Measurements from ENCODE around the gene KCNIP1.

The KCNIP1 gene

GRCh38 chr5:170691657-170692056 lies 187.8 kb downstream of the KCNIP1 start:
- Mint-ChIP-seq H3K27me3 (peaks cover 72% of the 10 kb centered on the region), H3K36me3 (ENCODE audit: low read depth) (no peaks in the 10 kb centered on the region)

GRCh38 chr5:170693701-170694100 lies 189.9 kb downstream of the KCNIP1 start:
- Mint-ChIP-seq H3K4me1 (ENCODE audit: low read depth) (no peaks in the 10 kb centered on the region), H3K27ac (no peak overlapping the region), H3K27me3 (peaks cover 76% of the 10 kb centered on the region), H3K4me3 (no peak overlapping the region), H3K9me3 (no peaks in the 10 kb centered on the region), H3K36me3 (ENCODE audit: low read depth) (no peaks in the 10 kb centered on the region)
- DNase-seq: no peak

More at GRCh38 chr5:170691657-170692056, 187.8 kb downstream of the KCNIP1 start:
- Mint-ChIP-seq H3K4me1 (ENCODE audit: low read depth) (no peaks in the 10 kb centered on the region), H3K27ac (no peak overlapping the region), H3K4me3 (no peak overlapping the region), H3K9me3 (no peaks in the 10 kb centered on the region)
- no peak for DNase-seq

GRCh38 chr5:170694911-170695310 lies 191.1 kb downstream of the KCNIP1 start:
- no peaks in the 10 kb centered on the region for H3K36me3 Mint-ChIP-seq (ENCODE audit: low read depth)
- DNase-seq: no peak
- peaks cover 68% of the 10 kb centered on the region for H3K27me3 Mint-ChIP-seq
- H3K4me3 Mint-ChIP-seq: no peak overlapping the region
- no peaks in the 10 kb centered on the region for H3K4me1 Mint-ChIP-seq (ENCODE audit: low read depth)
- H3K9me3 Mint-ChIP-seq: no peaks in the 10 kb centered on the region
- H3K27ac Mint-ChIP-seq: no peak overlapping the region

- no peaks in the 10 kb centered on the region for H3K9me3 Mint-ChIP-seq
- no peak overlapping the region for H3K4me3 Mint-ChIP-seq
- DNase-seq: no peak
- H3K27me3 Mint-ChIP-seq: peaks cover 53% of the 10 kb centered on the region
- no peaks in the 10 kb centered on the region for H3K4me1 Mint-ChIP-seq (ENCODE audit: low read depth)
- H3K36me3 Mint-ChIP-seq (ENCODE audit: low read depth): no peaks in the 10 kb centered on the region
- no peak overlapping the region for H3K27ac Mint-ChIP-seq
These were observed 193.2 kb downstream of the KCNIP1 start for GRCh38 chr5:170697031-170697430.

GRCh38 chr5:170700503-170700902 lies 196.7 kb downstream of the KCNIP1 start:
- Mint-ChIP-seq H3K9me3 (no peaks in the 10 kb centered on the region), H3K36me3 (ENCODE audit: low read depth) (no peaks in the 10 kb centered on the region), H3K4me1 (ENCODE audit: low read depth) (no peaks in the 10 kb centered on the region), H3K27ac (no peak overlapping the region), H3K4me3 (no peak overlapping the region), H3K27me3 (peaks cover 29% of the 10 kb centered on the region)
- no peak for DNase-seq

- no peaks in the 10 kb centered on the region for H3K36me3 Mint-ChIP-seq (ENCODE audit: low read depth)
- H3K4me1 Mint-ChIP-seq (ENCODE audit: low read depth): no peaks in the 10 kb centered on the region
- peaks cover 26% of the 10 kb centered on the region for H3K27me3 Mint-ChIP-seq
- DNase-seq: no peak
- H3K9me3 Mint-ChIP-seq: no peaks in the 10 kb centered on the region
- H3K4me3 Mint-ChIP-seq: no peak overlapping the region
- H3K27ac Mint-ChIP-seq: no peak overlapping the region
These were observed 197.5 kb downstream of the KCNIP1 start for GRCh38 chr5:170701334-170701733.

GRCh38 chr5:170704417-170705192 lies 200.8 kb downstream of the KCNIP1 start:
- no peaks in the 10 kb centered on the region for H3K36me3 Mint-ChIP-seq (ENCODE audit: low read depth)
- no peaks in the 10 kb centered on the region for H3K9me3 Mint-ChIP-seq
- peaks cover 18% of the 10 kb centered on the region for H3K27me3 Mint-ChIP-seq
- H3K27ac Mint-ChIP-seq: no peak overlapping the region
- no peak for DNase-seq
- H3K4me3 Mint-ChIP-seq: no peak overlapping the region
- no peaks in the 10 kb centered on the region for H3K4me1 Mint-ChIP-seq (ENCODE audit: low read depth)

GRCh38 chr5:170709640-170710039 lies 205.8 kb downstream of the KCNIP1 start:
- Mint-ChIP-seq H3K4me1 (ENCODE audit: low read depth) (no peaks in the 10 kb centered on the region), H3K36me3 (ENCODE audit: low read depth) (no peaks in the 10 kb centered on the region), H3K9me3 (no peaks in the 10 kb centered on the region), H3K4me3 (no peak overlapping the region), H3K27me3 (peaks cover 25% of the 10 kb centered on the region), H3K27ac (no peak overlapping the region)
- DNase-seq: no peak

GRCh38 chr5:170711300-170711699 lies 207.5 kb downstream of the KCNIP1 start:
- no peak for DNase-seq
- no peak overlapping the region for H3K4me3 Mint-ChIP-seq
- H3K27ac Mint-ChIP-seq: no peak overlapping the region
- H3K36me3 Mint-ChIP-seq (ENCODE audit: low read depth): no peaks in the 10 kb centered on the region
- no peaks in the 10 kb centered on the region for H3K4me1 Mint-ChIP-seq (ENCODE audit: low read depth)
- no peaks in the 10 kb centered on the region for H3K9me3 Mint-ChIP-seq
- peaks cover 23% of the 10 kb centered on the region for H3K27me3 Mint-ChIP-seq

GRCh38 chr5:170715141-170715540 lies 211.3 kb downstream of the KCNIP1 start:
- no peaks in the 10 kb centered on the region for H3K4me1 Mint-ChIP-seq (ENCODE audit: low read depth)
- H3K27ac Mint-ChIP-seq: no peak overlapping the region
- no peak for DNase-seq
- peaks cover 23% of the 10 kb centered on the region for H3K27me3 Mint-ChIP-seq
- no peak overlapping the region for H3K4me3 Mint-ChIP-seq
- H3K9me3 Mint-ChIP-seq: no peaks in the 10 kb centered on the region
- H3K36me3 Mint-ChIP-seq (ENCODE audit: low read depth): no peaks in the 10 kb centered on the region

GRCh38 chr5:170716396-170716795 lies 212.6 kb downstream of the KCNIP1 start:
- H3K4me1 Mint-ChIP-seq (ENCODE audit: low read depth): no peaks in the 10 kb centered on the region
- no peak overlapping the region for H3K27ac Mint-ChIP-seq
- no peak for DNase-seq
- H3K9me3 Mint-ChIP-seq: no peaks in the 10 kb centered on the region
- no peak overlapping the region for H3K4me3 Mint-ChIP-seq
- no peaks in the 10 kb centered on the region for H3K36me3 Mint-ChIP-seq (ENCODE audit: low read depth)
- H3K27me3 Mint-ChIP-seq: peaks cover 18% of the 10 kb centered on the region

GRCh38 chr5:170719551-170719950 lies 215.7 kb downstream of the KCNIP1 start:
- H3K4me1 Mint-ChIP-seq (ENCODE audit: low read depth): no peaks in the 10 kb centered on the region
- H3K36me3 Mint-ChIP-seq (ENCODE audit: low read depth): no peaks in the 10 kb centered on the region
- no peak overlapping the region for H3K4me3 Mint-ChIP-seq
- no peak for DNase-seq
- no peaks in the 10 kb centered on the region for H3K9me3 Mint-ChIP-seq
- no peak overlapping the region for H3K27ac Mint-ChIP-seq
- peaks cover 35% of the 10 kb centered on the region for H3K27me3 Mint-ChIP-seq

- Mint-ChIP-seq H3K4me1 (ENCODE audit: low read depth) (no peaks in the 10 kb centered on the region), H3K36me3 (ENCODE audit: low read depth) (no peaks in the 10 kb centered on the region), H3K27me3 (peaks cover 40% of the 10 kb centered on the region), H3K4me3 (no peak overlapping the region), H3K27ac (no peak overlapping the region), H3K9me3 (no peaks in the 10 kb centered on the region)
- no peak for DNase-seq
These were observed 216.4 kb downstream of the KCNIP1 start for GRCh38 chr5:170720179-170720578.

GRCh38 chr5:170720984-170721383 lies 217.2 kb downstream of the KCNIP1 start:
- Mint-ChIP-seq H3K4me3 (no peak overlapping the region), H3K4me1 (ENCODE audit: low read depth) (no peaks in the 10 kb centered on the region), H3K27ac (no peak overlapping the region), H3K36me3 (ENCODE audit: low read depth) (no peaks in the 10 kb centered on the region), H3K27me3 (peaks cover 39% of the 10 kb centered on the region), H3K9me3 (no peaks in the 10 kb centered on the region)
- no peak for DNase-seq

GRCh38 chr5:170721681-170722080 lies 217.9 kb downstream of the KCNIP1 start:
- Mint-ChIP-seq H3K9me3 (no peaks in the 10 kb centered on the region), H3K27ac (no peak overlapping the region), H3K36me3 (ENCODE audit: low read depth) (no peaks in the 10 kb centered on the region), H3K27me3 (peaks cover 38% of the 10 kb centered on the region), H3K4me1 (ENCODE audit: low read depth) (no peaks in the 10 kb centered on the region), H3K4me3 (no peak overlapping the region)
- DNase-seq: no peak

GRCh38 chr5:170722316-170722715 lies 218.5 kb downstream of the KCNIP1 start:
- peaks cover 43% of the 10 kb centered on the region for H3K27me3 Mint-ChIP-seq
- H3K27ac Mint-ChIP-seq: no peak overlapping the region
- H3K4me3 Mint-ChIP-seq: no peak overlapping the region
- H3K4me1 Mint-ChIP-seq (ENCODE audit: low read depth): no peaks in the 10 kb centered on the region
- no peaks in the 10 kb centered on the region for H3K9me3 Mint-ChIP-seq
- H3K36me3 Mint-ChIP-seq (ENCODE audit: low read depth): no peaks in the 10 kb centered on the region
- DNase-seq: no peak

All from activated T-cell treated with anti-CD3 and anti-CD28 coated beads, Interleukin-2, amount 50 U/mL, for 24 hours (primary cell).